ENCODE data around the gene TUBGCP3. TPM values are rescaled to one million over a fixed set of nuclear protein-coding genes. Genes with fewer than 3 reads are reported as not detected.

The TUBGCP3 gene
- total RNA-seq, 4 donors from 2014 or later: 21.9 to 60.9 (median 32.0) TPM

DNA sequence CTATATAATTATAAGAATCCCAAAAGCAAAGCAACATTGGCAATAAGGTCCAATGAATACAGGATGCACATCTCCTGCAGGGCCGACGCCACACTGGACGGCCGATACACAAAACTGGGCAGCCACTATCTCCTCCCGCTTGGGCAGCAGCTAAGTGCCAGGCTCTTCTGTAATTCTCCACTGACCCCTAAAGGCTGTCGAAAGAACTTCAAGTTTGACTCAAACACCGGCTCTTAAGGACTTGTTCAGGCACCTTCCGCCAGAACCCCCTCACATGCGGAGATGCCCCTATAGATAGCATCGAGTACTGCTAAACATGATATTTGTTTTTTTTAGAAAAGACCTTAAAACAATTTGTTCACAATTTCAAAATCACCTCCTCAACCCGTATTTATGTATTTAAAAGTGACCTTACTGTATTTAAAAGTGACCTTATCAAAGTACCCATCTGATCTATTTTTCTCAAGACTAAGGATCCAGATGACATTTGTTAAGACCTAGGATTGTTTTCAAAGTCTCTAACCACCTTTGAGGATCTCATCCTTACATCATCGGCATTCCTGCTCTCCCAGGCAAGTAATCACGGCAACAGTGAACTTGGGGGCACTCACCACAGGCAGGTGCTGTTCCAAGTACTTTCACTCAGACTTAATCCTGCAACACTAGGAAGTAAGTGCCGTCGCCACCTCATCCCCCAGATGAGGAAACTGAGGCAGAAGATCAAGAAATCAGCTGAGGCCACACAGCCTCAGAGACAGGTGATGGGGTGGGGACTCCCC lies 77.8 kb downstream of the TUBGCP3 start:
- Histone ChIP-seq H3K9me3 (no peaks in the 10 kb centered on the region), H3K27me3 (no peaks in the 10 kb centered on the region), H3K27ac (no peak overlapping the region), H3K4me3 (no peak overlapping the region), H3K36me3 (peaks cover 71% of the 10 kb centered on the region), H3K4me1 (no peaks in the 10 kb centered on the region)
- no peak for TF ChIP-seq POLR2AphosphoS5 (IDR thresholded peaks at IDR 0.05)
- TF ChIP-seq, protein P1, sequence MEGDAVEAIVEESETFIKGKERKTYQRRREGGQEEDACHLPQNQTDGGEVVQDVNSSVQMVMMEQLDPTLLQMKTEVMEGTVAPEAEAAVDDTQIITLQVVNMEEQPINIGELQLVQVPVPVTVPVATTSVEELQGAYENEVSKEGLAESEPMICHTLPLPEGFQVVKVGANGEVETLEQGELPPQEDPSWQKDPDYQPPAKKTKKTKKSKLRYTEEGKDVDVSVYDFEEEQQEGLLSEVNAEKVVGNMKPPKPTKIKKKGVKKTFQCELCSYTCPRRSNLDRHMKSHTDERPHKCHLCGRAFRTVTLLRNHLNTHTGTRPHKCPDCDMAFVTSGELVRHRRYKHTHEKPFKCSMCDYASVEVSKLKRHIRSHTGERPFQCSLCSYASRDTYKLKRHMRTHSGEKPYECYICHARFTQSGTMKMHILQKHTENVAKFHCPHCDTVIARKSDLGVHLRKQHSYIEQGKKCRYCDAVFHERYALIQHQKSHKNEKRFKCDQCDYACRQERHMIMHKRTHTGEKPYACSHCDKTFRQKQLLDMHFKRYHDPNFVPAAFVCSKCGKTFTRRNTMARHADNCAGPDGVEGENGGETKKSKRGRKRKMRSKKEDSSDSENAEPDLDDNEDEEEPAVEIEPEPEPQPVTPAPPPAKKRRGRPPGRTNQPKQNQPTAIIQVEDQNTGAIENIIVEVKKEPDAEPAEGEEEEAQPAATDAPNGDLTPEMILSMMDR (IDR thresholded peaks at IDR 0.05): peak in 1 of 2 donors; percentile 26
- WGBS: 71% methylated on average over 15 of the region's 15 CpGs
- DNase-seq (ENCODE audit: low spot score in 2 of 2): no peak

DNA sequence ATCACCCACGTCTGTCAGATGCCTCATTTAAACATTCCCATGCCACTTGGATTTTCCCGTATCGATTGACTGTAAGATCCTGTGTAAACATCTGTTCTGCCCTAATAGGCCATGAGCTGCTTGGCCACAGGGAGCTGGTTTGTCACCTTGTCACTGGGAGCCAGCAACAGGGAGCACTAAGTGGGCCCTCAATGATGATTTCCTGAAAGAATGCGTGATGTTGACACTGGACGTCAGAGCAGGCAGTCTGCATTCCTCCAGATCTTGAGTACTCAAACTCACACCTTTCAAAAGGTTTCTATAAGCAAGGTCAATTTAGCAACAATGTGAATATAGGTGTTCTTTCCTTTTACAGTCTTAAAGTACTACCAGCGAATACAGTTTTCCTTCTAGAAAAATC lies 78.8 kb downstream of the TUBGCP3 start:
- TF ChIP-seq, protein P1 (IDR thresholded peaks at IDR 0.05): no peak
- TF ChIP-seq POLR2A (IDR thresholded peaks at IDR 0.05) (no peak), POLR2AphosphoS5 (IDR thresholded peaks at IDR 0.05) (no peak), EP300 (IDR thresholded peaks at IDR 0.05) (no peak)
- H3K27ac ChIP-seq: no peak overlapping the region
- H3K9me3 ChIP-seq: no peaks in the 10 kb centered on the region
- H3K36me3 ChIP-seq: peaks cover 74% of the 10 kb centered on the region
- WGBS: 97% methylated on average over 6 of the region's 6 CpGs
- no peak overlapping the region for H3K4me3 ChIP-seq
- H3K4me1 ChIP-seq: no peaks in the 10 kb centered on the region
- no peaks in the 10 kb centered on the region for H3K27me3 ChIP-seq
- DNase-seq (ENCODE audit: low spot score in 2 of 2): no peak

DNA sequence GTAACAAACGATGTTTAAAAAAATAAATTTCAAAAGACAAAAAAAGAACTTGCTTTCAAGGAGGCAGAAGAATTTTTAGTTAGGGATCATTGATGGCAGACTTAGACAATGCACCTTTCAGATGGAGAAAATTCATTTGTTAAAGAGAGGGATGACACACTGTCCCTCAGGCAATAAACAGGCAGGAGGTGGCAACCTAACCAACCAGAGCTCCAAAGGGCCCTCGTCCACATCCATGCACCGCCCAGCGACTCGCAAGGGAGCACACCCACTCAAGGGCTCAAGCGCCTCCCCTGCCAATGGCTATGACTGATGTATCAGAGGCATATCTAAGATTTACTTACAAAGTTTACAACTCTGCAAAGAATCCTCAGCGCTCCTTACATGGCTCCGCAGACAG lies 81.9 kb downstream of the TUBGCP3 start:
- TF ChIP-seq, protein P1 (IDR thresholded peaks at IDR 0.05): no peak
- TF ChIP-seq POLR2AphosphoS5 (IDR thresholded peaks at IDR 0.05): no peak
- no peak for TF ChIP-seq POLR2A (IDR thresholded peaks at IDR 0.05)
- no peak for TF ChIP-seq EP300 (IDR thresholded peaks at IDR 0.05)
- peaks cover 81% of the 10 kb centered on the region for H3K36me3 ChIP-seq
- 83% methylated on average over 8 of the region's 8 CpGs for WGBS

DNA sequence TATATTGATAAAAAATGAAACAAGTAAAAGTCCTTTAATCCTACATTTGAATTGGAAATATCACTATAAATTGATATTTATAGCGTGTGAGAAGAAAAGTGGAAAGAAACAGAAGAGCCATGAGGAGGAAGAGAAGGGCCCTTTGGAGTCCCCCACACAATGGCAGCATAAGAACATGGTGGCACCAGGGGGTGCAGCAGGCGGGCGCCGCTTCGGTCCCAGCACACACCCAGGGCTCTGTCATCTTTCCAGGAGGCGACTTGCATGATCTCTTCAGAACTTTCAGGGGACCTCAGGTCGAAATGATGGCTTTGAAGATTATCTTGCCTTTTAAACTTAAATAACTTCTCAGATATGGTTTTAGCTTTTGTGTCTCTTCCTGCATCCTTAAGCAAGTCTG lies 91.8 kb downstream of the TUBGCP3 start:
- Histone ChIP-seq H3K9me3 (no peaks in the 10 kb centered on the region), H3K4me3 (no peak overlapping the region), H3K36me3 (peaks cover 48% of the 10 kb centered on the region), H3K27me3 (no peaks in the 10 kb centered on the region), H3K27ac (no peak overlapping the region), H3K4me1 (no peaks in the 10 kb centered on the region)
- 95% methylated on average over 7 of the region's 7 CpGs for WGBS
- TF ChIP-seq EP300 (IDR thresholded peaks at IDR 0.05) (no peak), POLR2AphosphoS5 (IDR thresholded peaks at IDR 0.05) (no peak), POLR2A (IDR thresholded peaks at IDR 0.05) (no peak)
- TF ChIP-seq, protein P1 (IDR thresholded peaks at IDR 0.05): no peak
- no peak for DNase-seq (ENCODE audit: low spot score in 2 of 2)

More for the DNA sequence above, 81.9 kb downstream of the TUBGCP3 start:
- Histone ChIP-seq H3K4me1 (no peaks in the 10 kb centered on the region), H3K27me3 (no peaks in the 10 kb centered on the region), H3K4me3 (no peak overlapping the region), H3K27ac (no peak overlapping the region), H3K9me3 (no peaks in the 10 kb centered on the region)
- no peak for DNase-seq (ENCODE audit: low spot score in 2 of 2)

DNA sequence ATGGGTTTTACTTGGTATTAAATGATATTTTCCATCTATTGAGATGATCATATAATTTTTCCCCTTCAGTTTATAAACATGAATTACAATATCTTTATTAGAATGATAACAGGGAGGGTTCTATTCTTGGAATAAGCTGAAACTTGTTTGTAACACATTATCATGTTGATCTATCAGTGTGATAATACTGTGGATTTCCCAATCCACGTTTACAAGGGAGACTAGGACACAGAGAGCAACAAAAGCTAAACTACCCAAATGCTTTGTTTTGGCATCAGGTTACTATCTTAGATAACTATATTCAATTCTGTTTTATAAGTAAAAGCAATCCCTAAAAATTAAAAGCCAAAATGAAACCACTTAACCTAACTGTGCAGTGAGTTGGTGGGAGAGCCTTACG lies 92.5 kb downstream of the TUBGCP3 start:
- Histone ChIP-seq H3K4me3 (no peak overlapping the region), H3K36me3 (peaks cover 41% of the 10 kb centered on the region), H3K27ac (no peak overlapping the region), H3K27me3 (no peaks in the 10 kb centered on the region), H3K4me1 (no peaks in the 10 kb centered on the region), H3K9me3 (no peaks in the 10 kb centered on the region)
- TF ChIP-seq, protein P1 (IDR thresholded peaks at IDR 0.05): no peak
- no peak for TF ChIP-seq EP300 (IDR thresholded peaks at IDR 0.05)
- TF ChIP-seq POLR2A (IDR thresholded peaks at IDR 0.05): no peak
- TF ChIP-seq POLR2AphosphoS5 (IDR thresholded peaks at IDR 0.05): no peak
- no peak for DNase-seq (ENCODE audit: low spot score in 2 of 2)
- WGBS: 81% methylated on average over 2 of the region's 2 CpGs
